Activated CD4-positive, alpha-beta T cell treated with anti-CD3 and anti-CD28 coated beads, Interleukin-10, Interleukin-2, amounts not matched to agents 100 ng/mL and 50 ng/mL, durations not matched to agents 16 hours and 8 hours (primary cell): ENCODE data around the gene HLTF.
"Not testable (repeated sequence)": the region's sequence is repeated elsewhere in the genome, so short reads cannot be mapped to it uniquely, and the experiment has no call there.

Experiments
- DNase-seq: peaks from one replicate; pipeline ENCODE4 v3.0.0-alpha.2; 2020

HLTF gene

DNA sequence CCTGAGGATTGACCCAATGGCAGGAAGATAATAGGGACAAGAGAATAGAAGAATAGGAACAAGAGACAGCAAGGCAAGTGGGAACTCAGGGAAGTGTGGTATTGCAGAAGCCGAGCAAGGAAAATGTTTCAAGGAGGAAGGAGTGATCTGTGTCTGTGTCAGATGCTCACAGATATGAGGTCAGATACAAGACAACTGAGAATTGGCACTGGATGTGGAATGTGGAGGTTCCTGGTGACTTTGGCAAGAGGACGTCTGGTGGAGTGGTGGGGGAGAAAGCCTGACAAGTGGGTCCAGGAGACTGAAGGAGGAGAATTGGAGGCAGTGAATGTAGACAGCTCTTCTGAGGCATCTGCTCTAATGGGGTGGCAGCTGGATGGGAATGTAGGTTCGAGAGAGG is 70.9 kb downstream of the HLTF start:
- DNase-seq = no peak

DNA sequence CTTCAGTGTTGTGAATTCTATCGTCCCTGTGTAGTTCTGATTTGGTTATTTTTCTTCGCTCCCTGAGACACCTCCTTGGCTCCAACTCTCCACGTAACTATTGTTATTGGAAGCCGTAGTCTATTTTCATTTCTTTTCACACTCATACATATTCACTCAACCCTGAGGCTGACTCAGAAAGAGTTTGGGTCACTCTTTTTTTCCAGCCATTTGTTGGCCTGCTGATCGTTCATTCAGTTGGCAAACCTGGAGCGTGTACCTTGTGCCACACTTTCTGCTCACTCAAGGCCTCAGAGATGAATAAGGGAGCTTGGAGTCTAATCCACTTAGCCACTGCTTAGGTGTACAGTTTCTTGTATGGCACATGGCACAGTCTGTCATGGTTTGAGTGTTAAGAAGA is 72.6 kb downstream of the HLTF start:
- no peak for DNase-seq

DNA sequence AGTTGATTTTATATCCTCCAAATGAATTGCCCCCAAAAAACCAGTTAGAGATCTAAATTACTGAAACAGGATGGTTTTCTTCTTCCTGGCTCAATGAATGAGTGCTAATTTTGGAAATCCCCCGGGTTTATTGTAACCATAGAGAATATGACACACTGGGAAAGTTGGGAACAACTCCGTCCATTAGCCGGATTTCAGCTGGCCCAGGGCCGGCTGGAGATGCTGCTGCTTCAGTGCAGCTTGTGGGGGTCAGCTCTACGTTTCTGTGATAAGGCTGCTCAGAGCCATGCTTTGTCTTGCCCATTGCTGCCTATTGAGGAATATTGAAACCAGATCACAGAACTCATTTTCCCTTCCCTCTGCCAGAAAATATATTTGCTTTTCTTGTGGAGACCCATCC is 74.7 kb downstream of the HLTF start:
- no peak for DNase-seq

DNA sequence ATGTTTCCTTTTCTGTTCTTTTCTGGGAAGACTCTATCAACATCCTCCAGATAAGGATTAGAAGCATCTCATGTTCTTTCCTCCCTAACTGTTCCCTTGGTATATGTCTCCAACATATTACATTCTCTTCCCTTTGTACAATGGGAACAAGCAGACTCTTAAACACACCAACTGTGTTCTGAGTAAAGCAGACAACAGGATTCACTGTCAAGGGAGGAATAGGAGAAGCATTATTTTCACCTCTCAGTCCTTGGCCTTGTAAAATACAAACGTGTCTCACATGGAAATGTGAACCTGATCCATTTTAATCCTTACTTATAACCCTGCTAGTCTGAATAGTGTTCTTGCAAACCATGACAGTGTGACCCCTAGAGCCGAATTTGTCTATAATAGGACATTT is 75.4 kb downstream of the HLTF start:
- no peak for DNase-seq

DNA sequence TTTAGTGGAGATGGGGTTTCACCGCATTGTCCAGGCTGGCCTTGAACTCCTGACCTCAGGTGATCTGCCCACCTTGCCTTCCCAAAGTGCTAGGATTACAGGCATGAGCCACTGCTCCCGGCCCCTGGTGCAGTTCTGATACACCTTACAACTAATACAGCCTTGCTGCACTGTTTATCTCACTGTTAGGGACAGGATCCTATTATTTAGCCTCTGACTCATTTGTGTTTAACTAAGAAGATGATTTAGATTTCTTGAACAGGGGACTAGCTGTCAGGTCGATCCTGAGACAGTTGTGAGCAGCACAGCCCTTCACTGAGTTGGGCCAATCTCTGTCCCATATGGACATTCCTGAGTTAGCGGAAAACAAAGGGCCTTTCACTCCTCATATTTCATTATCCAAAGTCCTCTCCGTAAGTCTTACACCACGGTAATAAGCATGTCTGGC is 75.8 kb downstream of the HLTF start:
- no peak for DNase-seq

DNA sequence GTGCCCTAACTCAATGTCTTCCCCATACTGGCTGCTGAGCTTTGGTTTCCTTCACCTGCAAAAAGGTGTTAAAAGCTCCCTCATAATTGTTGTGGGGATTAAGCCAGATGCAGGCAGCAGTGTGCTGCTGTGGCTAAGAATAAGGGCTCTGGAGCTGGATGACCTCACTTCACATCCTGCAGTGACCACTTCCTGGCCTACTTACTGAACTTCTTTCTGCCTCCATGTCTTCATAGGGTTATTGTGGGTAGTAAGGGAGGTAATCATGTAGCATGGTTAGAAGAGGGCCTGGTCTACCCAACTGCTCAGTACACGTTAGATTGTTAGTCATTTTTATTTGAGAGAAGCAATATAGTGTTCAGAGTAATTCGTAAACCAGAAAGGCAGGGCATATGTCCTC is 76.6 kb downstream of the HLTF start:
- peak; percentile 78 for DNase-seq

DNA sequence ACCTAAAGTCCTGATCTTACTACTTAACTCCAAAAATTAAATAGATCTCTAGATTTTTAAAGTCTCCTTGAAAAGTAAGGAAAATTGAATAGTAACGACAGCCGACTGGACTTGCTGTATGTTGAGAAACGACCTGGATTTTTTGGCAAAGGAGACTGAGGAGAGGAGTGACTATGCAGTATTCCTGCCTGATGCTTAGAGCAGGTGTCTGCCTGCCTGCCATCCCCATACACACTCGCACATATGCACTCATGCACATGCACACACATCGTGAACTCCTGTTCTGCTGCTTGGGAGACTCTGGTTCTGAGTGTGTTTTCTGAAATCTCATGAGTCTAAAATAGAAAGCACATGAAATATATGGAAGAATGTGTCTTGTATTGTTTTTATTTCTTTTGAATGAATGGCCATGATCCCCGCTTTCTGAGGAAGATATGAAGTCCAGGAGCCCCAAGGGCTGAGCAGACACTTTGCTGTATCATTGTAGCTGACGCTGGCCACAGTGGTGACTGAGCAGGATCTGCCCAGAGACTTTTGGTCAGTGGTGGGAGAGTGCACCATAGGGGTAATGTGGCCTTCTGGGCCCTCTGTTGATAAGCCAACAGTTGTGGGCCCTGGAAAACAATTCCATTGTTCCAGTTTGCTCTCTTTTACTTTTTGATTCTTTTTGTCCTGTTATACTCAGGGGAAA is 78.6 kb downstream of the HLTF start:
- no peak for DNase-seq

DNA sequence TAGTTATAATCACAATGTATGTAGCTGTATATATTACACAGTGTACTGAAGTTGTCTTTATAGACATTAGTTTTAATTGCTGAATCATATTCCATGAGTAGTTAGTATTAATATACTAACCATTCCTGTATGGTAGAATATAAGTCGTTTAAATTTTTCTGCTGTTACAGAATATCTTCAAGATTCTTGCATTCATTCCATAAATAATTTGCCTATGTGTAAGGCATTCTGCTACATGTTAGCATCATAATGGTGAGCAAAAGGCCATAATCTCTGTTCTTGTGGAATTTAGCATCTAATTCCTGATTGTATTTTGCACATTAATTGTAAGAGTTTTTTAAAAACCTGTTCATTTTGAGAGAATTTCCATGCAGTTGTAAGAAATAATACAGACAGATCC is 80.9 kb downstream of the HLTF start:
- no peak for DNase-seq

DNA sequence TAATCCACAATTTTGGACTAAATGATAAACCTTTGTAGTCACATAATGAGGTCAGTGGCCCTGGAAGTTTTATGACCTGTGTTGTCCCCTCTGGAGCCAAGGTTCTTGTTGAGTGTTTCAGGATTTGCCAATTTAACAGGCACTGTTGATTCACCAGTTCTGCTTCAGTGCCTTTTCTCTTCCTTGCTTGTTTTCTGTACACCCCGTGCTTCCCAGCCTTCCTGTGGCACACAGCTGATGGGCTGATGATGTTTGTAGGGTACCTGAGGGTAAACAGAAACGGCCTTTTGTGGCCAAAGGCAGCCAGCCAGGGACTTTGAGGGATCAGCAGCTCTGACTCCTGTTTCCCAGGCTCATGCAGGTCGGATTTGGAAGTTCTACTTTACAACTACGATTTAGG is 81.7 kb downstream of the HLTF start:
- no peak for DNase-seq

DNA sequence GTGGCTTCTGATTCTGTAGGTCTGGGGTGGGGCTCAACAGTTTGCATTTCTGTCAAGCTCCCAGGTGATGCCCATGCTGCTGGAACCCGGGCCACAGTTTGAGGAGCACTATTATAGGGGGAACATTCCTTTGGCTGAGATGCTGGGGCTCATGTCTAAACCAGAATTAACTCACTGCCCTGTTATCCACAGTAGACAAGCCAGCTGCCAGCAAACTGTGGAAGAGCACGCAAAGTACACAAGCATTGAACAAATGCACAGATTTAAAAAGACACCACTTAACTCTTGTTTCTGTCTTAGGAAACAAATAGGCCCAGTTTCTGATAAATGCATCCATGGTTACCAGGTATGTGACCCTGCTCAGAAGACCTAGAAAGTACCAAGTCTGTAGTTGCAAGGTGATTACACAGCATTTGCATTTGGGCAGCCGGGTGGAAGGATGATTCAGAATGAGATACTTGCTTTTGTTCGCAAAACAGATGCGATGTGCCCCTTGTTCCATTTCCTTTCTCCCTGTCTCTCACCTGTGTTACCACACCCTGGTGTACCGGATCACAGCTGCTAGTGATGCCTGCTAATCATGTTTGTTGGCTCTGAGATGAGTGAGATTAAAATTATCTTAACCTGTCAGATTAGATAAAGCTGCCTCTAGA is 82.6 kb downstream of the HLTF start:
- DNase-seq = peak; percentile 75

DNA sequence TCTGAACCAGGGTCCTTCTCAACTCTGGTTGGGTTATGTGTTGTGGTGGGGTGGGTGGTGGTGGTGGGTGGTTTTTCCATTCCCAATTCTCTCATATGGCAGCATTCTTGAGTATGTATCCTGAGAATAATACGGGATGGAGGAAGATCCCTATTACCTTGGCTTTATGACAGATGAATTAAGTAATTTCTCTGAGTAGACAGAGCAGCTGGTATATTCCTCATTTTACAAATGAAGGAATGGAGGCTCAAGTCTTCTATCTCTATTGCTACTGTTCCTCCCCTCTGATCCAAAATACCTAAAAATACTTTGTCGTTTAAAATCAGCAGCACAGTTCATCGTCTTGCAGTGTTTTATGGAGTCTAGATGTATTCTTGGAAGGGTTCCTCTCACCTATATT is 84.6 kb downstream of the HLTF start:
- no peak for DNase-seq

DNA sequence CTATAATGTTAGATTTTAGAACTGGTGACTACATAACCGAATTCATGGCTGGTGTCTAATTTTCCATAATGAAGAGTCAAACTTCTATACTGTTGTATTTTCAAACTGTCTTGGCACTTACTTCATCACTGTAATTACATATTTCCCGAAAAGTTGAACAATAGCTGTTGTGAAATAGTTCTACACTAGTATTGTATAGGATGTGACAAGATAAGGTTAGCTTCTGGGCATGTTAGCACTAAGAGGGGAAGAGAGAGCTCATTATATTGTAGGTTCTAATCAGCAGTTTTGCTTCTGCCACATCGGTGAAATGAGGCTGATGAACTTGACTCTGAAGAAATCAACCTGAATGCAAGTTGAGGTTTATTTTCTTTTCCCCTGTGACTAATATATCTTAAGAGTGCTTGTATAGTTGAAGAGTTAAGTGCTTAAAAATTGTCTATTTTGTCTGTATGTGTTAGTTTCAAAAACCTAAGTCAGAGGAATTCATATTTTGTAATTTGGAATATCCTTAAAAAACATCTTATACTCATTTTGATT is 86.1 kb downstream of the HLTF start:
- DNase-seq = no peak

DNA sequence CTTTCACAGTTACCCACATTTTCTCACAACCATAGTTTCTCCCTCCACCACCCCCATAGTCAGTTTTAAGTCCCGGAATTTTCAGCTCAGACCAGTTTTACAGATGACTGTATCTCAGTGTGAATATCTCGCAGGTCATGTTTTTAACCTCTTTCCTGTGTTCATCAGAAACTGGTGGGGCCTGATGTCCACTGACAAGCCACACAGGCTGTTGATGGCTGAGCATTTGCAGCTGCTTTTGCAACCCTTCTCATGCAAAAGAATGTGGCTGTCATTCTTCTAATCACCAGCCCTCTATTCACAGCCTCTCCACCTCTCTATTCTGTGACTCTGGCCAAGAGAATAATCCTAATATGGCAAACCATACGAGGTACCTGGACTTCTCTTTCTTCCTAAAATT is 86.5 kb downstream of the HLTF start:
- DNase-seq = no peak

DNA sequence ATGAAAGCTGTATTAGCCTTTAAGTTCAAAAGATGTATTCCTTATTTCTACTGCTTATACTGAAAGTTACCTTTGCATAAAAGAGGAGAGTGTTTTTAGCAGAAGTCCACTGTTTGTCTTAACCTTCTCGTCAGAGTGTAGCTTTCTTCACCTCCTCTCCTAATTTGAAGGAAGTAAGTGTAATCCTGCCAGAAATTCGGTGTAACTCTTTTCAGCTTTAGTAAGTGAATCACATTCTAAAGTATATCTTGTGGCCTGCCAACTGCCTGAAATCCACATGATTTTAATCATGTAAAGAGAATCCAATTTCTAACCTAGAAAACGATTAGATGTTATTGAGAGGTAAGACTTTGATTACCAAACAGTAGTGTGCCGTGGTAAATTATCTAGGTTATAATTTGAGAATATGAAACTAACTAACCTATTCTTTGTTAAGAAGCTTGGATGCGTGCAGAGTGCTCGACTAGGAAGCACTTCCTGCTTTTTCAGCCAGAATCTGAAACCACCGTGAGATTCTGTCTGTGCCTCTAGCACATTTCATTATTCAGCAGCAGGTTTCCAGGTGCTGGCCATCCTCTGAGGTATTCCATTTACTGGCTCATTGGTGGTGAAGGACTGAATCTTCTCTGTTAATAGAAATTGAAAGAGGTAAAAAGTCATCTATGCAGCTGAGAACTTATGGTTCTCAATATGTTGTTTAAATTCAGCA is 87.5 kb downstream of the HLTF start:
- peak; percentile 42 for DNase-seq

DNA sequence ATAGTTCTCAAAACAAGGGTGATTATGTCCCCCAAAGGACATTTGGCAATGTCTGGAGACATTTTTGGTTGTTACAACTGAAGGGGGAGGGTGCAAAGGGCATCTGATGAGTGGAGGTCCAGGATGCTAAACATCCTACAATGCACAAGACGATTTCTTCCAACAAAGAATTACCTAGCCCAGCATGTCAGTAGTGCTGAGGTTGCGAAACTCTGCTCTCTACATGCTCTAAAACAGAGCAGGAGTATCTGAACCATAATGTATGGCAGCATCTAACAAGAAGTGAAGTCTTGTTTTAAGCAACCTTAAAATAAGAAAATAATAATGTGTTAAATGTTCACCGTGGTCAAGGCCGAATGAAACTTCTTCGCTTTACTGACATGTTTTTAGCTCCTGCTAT is 88.0 kb downstream of the HLTF start:
- no peak for DNase-seq

DNA sequence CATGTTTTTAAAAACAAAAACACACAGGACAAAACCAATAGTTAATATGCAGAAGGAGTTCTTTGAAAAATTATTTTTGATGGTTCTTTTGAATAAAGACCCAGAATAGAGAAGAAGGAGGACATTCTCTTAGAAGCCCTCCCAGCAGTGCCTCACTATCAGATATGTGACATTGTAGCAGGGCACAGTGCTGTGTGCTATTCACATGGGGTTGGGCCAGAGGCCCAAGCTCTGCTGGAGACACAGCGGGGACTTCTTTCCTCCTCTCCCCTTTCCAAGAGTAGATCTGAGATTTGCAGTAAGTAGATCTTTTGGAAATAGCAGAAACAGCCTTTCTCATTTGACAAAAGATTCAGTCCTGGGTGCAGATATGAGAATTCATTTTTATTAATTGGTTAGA is 88.7 kb downstream of the HLTF start:
- no peak for DNase-seq

DNA sequence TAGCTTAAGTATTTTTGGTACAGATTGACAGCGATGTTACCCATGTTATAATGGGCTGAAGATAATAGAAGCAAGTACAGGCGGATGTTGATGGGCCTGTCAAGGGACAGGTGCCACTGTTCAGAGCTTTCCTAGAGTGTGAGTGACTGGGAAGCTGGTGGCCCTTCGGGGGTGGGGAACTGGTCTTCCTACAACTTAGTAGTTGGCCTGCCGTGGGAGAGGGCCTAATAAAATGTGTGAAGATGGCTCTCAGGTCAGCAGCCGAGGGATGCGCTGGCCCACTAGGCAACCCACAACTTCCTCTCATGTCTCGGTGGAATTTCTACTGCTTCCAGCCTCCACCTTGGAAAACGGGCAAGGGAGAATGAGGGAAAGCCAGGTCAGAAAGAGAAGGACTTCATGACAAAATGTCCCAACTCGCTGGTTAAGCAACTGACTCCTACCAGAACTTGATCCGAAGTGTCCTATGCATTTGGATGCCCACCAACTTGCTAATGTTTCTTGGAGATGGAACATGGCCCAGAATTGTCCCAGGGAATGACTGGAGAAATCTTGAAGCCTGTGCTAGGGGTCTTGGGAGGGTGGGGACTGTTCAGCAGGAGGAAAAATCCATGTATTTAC is 93.6 kb downstream of the HLTF start:
- DNase-seq = no peak

DNA sequence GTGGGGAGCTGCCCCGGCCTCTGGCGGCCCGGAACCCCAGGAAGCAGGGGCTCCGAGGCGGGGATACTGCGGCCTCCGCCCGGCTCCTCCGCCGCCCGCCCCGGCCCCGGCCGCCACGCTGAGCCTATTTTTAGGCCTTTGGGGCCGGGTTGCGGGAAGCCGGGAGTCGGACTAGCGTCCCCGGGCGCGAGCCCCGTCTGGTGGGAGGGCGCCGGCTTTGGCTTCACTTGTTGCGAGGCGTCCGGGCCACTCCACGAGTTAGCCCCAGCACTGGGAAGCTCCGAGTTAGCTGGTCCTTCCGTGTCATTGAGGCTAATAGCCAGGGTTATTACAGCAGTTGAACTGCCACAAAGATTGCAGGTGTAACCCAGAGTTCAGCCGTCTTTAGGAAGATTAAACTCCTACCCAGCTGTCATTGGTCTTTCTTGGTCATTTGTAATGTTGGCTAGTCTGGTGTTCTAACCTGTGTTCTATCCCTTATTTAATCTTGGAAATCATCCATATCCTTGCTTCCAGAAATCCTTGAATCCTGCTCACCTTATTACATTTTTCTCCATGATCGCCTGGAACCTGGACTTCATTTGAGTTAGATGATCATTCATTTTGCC is 94.2 kb downstream of the HLTF start:
- peak; percentile 35 for DNase-seq

DNA sequence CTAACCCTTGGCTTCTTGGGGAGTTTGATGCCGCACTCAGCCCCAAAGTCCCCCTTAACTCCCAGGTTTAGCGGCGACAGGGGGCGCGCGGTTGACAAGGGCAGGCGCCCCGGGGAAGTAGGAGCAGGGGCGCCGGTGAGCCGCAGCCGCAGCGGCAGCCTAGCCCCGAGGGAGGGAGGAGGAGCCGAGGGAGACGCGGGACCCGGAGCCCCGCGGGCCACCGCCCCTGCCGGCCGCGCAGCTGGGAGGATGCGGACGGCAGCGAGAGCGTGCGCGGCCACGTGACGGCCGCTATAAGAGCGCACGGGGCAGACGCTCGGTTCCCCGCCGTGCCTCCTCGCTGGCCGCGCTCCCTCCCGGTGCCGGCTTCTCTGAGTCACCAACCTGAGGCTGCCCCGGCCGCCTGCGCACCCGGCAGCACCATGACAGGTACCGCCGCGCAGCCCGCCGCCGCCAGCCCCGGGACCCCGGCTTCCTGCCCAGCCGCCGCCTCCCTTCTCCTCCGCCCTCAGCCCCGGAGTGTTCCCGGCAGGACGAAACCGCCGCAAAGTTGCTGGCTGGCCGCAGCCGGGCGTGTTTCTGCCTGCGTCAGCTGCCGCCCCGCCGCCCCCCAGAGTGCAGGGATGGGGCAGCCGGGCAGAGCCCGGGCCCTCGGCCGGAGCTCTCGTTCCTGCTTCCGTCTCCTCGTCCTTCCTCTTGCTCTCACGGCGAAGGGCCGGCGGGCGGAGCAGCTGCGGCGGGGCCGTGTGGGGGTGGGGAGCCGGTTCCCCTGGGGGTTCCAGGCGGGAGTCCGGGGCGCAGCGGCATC is 94.9 kb downstream of the HLTF start, which contains the start of gene GYG1:
GYG1 (plus strand) TSS at position 322 of the 808 bp plus-strand sequence; CDS start at position 423, 101 bp downstream.
- DNase-seq = peak; percentile 87

DNA sequence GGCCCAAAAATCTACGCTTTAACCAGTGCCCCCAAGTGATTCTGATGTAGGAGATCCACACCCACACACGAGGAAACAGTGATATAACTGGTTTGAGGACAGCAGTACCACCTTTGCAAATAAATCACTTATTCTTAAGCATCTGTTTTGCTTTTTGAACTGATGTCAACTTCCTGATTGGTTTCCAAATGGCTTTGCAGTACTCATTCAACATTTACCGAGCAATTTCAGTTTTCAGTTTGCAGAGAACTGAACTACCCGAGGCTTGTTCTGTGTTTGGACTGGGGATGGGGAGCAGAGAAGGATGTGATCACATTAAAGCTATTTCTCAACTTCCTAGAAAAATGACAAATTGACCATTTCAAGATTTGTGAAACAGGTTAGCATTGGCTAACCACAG is 96.1 kb downstream of the HLTF start:
- DNase-seq = peak; percentile 80

DNA sequence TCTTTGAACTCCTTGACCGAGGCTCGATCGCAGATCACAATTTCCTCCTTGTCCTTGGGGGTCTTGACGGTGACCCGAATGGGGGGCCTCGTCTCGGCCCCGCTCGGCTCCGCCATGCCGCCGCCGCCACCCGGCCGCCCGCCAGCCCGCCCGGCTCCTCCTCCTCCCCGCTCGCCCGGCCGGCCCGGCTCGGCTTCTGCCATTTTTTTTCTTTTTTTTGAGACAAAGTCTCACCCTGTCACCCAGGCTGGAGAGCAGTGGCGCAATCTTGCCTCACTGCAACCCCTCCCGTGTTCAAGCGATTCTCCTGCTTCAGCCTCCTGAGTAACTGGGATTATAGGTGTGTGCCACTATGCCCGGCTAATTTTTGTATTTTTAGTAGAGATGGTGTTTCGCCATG is 98.8 kb downstream of the HLTF start:
- not testable (repeated sequence) for DNase-seq

DNA sequence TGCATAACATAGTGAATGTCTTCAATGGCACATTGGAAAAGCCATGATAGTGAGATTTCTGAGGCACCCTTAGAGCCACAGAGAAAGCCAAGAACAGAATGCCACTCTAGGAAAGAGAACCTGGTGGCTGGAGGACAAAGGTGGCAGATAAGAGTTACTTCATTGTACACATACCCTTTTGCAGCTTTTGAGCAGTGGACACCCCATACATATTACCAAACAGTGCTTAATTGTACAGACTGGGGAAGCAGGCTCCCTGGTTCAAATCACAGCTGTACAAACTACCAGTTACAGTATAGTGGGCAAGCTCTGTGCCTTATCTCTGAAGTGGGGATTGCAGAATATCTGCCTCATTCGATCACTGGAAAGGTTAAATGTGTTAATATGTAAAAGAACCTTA is 105.1 kb downstream of the HLTF start:
- no peak for DNase-seq
